GM12892 (cell line): ENCODE measurements around the gene HMGXB4.

Experiments
- POLR2A ChIP-seq: IDR thresholded peaks from 2 replicates; pipeline ENCODE4 v1.6.1; 2011; ENCODE audit warnings: low read depth, low read length, control low read depth
- POLR2AphosphoS5 ChIP-seq: IDR thresholded peaks from 2 replicates; pipeline ENCODE4 v1.6.1; 2011; ENCODE audit warnings: low read depth, low read length, control low read depth

DNA sequence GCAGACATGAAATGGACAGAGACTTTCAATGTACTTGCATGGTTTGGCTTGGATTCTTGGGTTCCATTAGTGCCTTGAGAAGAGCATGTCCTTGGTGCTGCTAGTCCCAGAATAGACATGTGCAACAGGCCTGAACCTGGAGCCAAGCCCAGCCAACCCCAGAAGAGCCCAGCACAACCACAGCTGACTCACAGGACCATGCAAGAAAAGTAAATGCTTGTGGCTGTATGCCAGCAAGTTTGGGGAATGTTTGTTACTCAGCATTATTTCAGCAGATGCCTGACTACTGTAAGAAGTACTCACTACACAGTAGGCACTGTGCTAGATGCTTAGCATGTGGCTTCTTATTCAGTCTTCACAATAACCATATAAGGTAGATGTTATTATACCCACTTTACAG is 39.2 kb upstream of the HMGXB4 start:
- TF ChIP-seq POLR2A (no peak), POLR2AphosphoS5 (no peak)
